OCI-LY3 (cell line): Measurements from ENCODE around the gene PREX1.

Experiments
- H2AFZ ChIP-seq: fragments of 200-600, 300-600 bp; shearing (Covaris generic); 2 replicates; pipeline ENCODE4 v1.6.0; 2014; ENCODE audit warnings: antibody characterized with exemption, low read depth, low read length
- H3K27ac ChIP-seq: fragments of 200-600, 300-600 bp; sonication (generic); 2 replicates; pipeline ENCODE4 v1.5.1; 2014; ENCODE audit warnings: mild to moderate bottlenecking, low read length, moderate library complexity, mixed read lengths
- H3K27me3 ChIP-seq: fragments of 200-600, 300-600 bp; sonication (generic); 2 replicates; pipeline ENCODE4 v1.6.1; 2014; ENCODE audit warnings: low read depth, low read length, mixed read lengths
- H3K36me3 ChIP-seq: fragments of 200-600, 300-600 bp; sonication (generic); replicated peaks from 2 replicates; pipeline ENCODE3; 2014; ENCODE audit warnings: low read depth, low read length, mixed read lengths
- H3K4me1 ChIP-seq: fragments of 300-600, 200-600 bp; sonication (generic); 2 replicates; pipeline ENCODE4 v1.6.1; 2014; ENCODE audit warnings: low read length, mixed read lengths
- H3K4me2 ChIP-seq: fragments of 200-600, 300-600 bp; sonication (generic); 2 replicates; pipeline ENCODE4 v1.6.1; 2014; ENCODE audit warnings: low read length, mixed read lengths
- H3K4me3 ChIP-seq: fragments of 300-600, 200-600 bp; sonication (generic); 2 replicates; pipeline ENCODE4 v1.5.1; 2014; ENCODE audit warnings: antibody characterized with exemption, mild to moderate bottlenecking, low read length, moderate library complexity
- H3K79me2 ChIP-seq: fragments of 300-600, 200-600 bp; shearing (Covaris generic); 2 replicates; pipeline ENCODE4 v1.6.1; 2014; ENCODE audit warnings: mild to moderate bottlenecking, low read length, mixed read lengths
- H3K9ac ChIP-seq: fragments of 300-600, 200-600 bp; shearing (Covaris generic); 2 replicates; pipeline ENCODE4 v1.6.0; 2014; ENCODE audit warnings: mild to moderate bottlenecking, low read length, moderate library complexity
- H3K9me3 ChIP-seq: fragments of 200-600, 300-600 bp; shearing (Covaris generic); 2 replicates; pipeline ENCODE4 v1.6.1; 2014; ENCODE audit warnings: low read length, mixed read lengths; ENCODE audit not compliant: insufficient read depth
- H4K20me1 ChIP-seq: fragments of 200-600, 300-600 bp; sonication (generic); 2 replicates; pipeline ENCODE4 v1.6.1; 2016; ENCODE audit warnings: low read length, mixed read lengths; ENCODE audit not compliant: insufficient read depth
- EZH2phosphoT487 ChIP-seq: fragments of 200-600 bp; shearing (Covaris generic); IDR thresholded peaks from 2 replicates; pipeline ENCODE4 v1.6.1; 2018; ENCODE audit warnings: antibody characterized with exemption, mixed run types, low read depth
- TF ChIP-seq, protein P1 (sequence below): fragments of 200-600, 300-600 bp; sonication (generic); IDR thresholded peaks from 2 replicates; pipeline ENCODE4 v1.5.1; 2014; ENCODE audit warnings: antibody characterized with exemption, low read length, low read depth

The PREX1 gene

DNA sequence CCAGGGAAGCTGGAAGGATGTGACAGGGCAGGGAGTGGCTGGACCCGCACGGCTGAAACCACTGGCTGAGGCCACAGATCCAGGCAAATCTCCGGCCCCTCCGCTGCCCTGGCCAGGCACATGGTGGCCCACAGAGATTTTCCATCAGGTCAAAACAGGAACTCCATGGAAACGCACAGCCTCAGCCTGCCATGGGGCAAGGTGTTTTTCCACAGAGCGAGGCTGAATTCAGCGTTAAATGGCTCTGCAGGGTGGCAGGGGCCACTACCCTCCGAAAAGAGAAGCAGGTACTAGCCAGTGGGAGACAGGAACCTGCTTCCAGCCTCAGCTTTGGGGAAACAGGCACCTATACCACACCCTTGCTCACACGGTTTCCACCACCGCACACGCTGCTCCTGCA lies 53.1 kb downstream of the PREX1 start:
- Histone ChIP-seq H3K4me3 (no peak overlapping the region), H3K27ac (no peak overlapping the region), H3K79me2 (no peaks in the 10 kb centered on the region; the same call in 1 of the 2 replicates), H4K20me1 (peaks cover 15% of the 10 kb centered on the region), H3K9ac (no peak overlapping the region), H3K27me3 (0 out of 2 replicates have a peak, but pooled peaks cover 4% of the 10 kb centered on the region), H2AFZ (no peak overlapping the region), H3K9me3 (peaks cover 7% of the 10 kb centered on the region; the same call in 1 of the 2 replicates), H3K4me1 (peaks cover 4% of the 10 kb centered on the region; the same call in 1 of the 2 replicates), H3K4me2 (no peak overlapping the region), H3K36me3 (peaks cover 3% of the 10 kb centered on the region)
- TF ChIP-seq, protein P1, sequence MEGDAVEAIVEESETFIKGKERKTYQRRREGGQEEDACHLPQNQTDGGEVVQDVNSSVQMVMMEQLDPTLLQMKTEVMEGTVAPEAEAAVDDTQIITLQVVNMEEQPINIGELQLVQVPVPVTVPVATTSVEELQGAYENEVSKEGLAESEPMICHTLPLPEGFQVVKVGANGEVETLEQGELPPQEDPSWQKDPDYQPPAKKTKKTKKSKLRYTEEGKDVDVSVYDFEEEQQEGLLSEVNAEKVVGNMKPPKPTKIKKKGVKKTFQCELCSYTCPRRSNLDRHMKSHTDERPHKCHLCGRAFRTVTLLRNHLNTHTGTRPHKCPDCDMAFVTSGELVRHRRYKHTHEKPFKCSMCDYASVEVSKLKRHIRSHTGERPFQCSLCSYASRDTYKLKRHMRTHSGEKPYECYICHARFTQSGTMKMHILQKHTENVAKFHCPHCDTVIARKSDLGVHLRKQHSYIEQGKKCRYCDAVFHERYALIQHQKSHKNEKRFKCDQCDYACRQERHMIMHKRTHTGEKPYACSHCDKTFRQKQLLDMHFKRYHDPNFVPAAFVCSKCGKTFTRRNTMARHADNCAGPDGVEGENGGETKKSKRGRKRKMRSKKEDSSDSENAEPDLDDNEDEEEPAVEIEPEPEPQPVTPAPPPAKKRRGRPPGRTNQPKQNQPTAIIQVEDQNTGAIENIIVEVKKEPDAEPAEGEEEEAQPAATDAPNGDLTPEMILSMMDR = no peak
- no peak for TF ChIP-seq EZH2phosphoT487

DNA sequence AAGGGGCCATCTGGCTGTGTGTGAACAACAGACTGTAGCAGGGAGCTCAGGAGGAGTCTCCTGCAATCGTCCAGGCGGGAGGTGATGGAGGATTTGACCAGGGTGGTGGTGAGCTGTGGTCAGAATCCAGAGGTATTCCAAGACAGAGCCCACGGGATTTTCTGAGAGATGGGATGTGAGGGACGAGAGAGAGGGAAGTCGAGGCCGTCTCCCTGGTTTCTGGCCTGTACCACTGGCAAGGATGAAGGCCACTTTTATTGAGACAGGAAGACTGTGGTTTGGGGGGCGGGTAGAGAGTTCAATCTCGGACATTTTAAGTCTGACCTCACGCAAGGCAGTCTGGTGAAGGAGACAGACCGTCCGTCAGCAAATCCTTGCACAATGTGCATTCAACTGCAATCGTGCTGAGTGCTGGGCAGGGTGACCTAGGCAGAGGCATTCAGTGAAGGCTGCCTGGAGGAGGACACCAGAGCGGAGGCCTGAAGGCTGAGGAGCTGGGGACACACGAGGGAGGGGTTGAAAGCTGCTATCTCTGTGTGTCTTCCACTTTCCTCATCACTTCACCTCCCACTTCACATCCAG lies 53.9 kb downstream of the PREX1 start:
- H3K27ac ChIP-seq = no peak overlapping the region

DNA sequence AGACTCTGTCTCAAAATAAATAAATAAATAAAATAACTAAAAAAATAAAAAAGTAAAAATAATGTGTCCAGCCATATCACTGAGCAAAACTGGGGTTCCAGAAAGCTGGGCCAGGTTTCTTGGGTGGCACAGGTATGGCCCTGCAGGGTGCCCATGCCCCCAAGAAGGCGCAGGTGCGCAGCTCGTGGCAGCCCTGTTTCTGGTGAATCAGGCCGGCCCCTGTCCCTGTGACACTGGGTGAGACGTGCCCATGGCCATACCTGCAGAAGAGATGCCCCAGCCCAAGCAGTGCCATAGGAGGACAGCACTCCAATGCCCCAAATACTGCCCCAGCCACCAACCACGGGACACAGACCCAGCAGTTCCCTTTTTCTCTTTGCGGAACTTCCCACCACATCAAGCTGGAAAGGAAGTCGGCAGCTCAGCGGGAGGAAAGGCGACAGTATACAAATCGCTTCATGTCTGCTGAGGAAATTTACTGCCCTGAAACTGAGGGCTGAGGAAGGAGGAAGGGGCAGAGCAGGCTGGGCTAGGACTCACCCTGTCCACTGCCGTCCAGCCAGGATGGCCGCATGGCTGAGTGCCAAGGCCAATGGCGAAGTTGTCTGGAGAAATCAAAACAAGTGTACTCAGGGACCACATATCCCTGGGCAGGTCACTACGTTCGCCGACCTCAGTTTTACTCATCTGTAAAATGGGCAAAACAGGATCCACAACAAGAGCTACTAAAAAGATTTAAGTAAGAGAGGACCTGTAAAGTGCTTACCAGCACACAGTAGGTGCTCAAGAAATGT lies 55.4 kb downstream of the PREX1 start:
- Histone ChIP-seq H3K4me2 (0 out of 2 replicates have a peak overlapping the region, but pooled peaks have one; percentile 5), H3K4me1 (peaks cover 10% of the 10 kb centered on the region; the same call in 1 of the 2 replicates), H3K9me3 (no peaks in the 10 kb centered on the region), H3K27me3 (0 out of 2 replicates have a peak, but pooled peaks cover 5% of the 10 kb centered on the region), H3K27ac (no peak overlapping the region), H2AFZ (no peak overlapping the region), H4K20me1 (peaks cover 30% of the 10 kb centered on the region), H3K36me3 (no peaks in the 10 kb centered on the region), H3K79me2 (no peaks in the 10 kb centered on the region; the same call in 1 of the 2 replicates), H3K4me3 (no peak overlapping the region), H3K9ac (no peak overlapping the region)
- TF ChIP-seq, protein P1 = no peak
- no peak for TF ChIP-seq EZH2phosphoT487

More for the DNA sequence above, 53.9 kb downstream of the PREX1 start:
- Histone ChIP-seq H3K4me3 (no peak overlapping the region), H3K36me3 (no peaks in the 10 kb centered on the region), H3K4me2 (no peak overlapping the region), H3K79me2 (no peaks in the 10 kb centered on the region; the same call in 1 of the 2 replicates), H3K9ac (no peak overlapping the region), H3K9me3 (no peaks in the 10 kb centered on the region), H3K4me1 (peaks cover 4% of the 10 kb centered on the region; the same call in 1 of the 2 replicates), H2AFZ (no peak overlapping the region), H4K20me1 (peaks cover 21% of the 10 kb centered on the region), H3K27me3 (0 out of 2 replicates have a peak, but pooled peaks cover 5% of the 10 kb centered on the region)
- TF ChIP-seq EZH2phosphoT487 = no peak
- TF ChIP-seq, protein P1 = no peak

DNA sequence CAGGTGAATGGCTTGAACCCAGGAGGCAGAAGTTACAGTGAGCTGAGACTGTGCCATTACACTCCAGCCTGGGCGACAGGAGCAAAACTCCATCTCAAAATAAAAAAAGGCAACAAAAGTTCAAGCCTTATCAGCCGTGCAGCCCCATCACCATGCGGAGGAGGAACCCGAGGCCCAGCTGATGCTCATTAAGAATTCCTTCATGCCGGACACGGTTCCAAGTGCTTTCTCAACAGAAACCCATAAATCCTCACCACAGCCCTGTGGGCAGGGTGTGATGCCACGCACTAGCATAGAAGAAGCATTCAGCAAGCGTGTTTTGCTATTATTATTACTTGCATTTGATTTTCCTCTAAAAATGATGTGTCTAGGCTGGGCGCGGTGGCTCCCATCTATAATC lies 56.3 kb downstream of the PREX1 start:
- no peaks in the 10 kb centered on the region for H3K79me2 ChIP-seq

More for the DNA sequence above, 56.3 kb downstream of the PREX1 start:
- H3K9me3 ChIP-seq = no peaks in the 10 kb centered on the region
- no peak overlapping the region for H3K27ac ChIP-seq
- no peak overlapping the region for H3K4me3 ChIP-seq
- H3K27me3 ChIP-seq = 0 out of 2 replicates have a peak, but pooled peaks cover 5% of the 10 kb centered on the region
- H3K4me2 ChIP-seq = no peak overlapping the region
- TF ChIP-seq, protein P1 = no peak
- peaks cover 12% of the 10 kb centered on the region; the same call in 1 of the 2 replicates for H3K4me1 ChIP-seq
- H4K20me1 ChIP-seq = peaks cover 37% of the 10 kb centered on the region
- H2AFZ ChIP-seq = no peak overlapping the region
- H3K9ac ChIP-seq = no peak overlapping the region
- H3K36me3 ChIP-seq = no peaks in the 10 kb centered on the region
